Measurements from ENCODE around the gene NDUFAF3.

GRCh38 chr3:49026536-49026935, 4.6 kb downstream of the NDUFAF3 start:
- 0 out of 2 replicates have a peak, but pooled peaks have one; percentile 12 for TF ChIP-seq POLR2AphosphoS5 (IDR thresholded peaks at IDR 0.05; ENCODE audit: low read depth)
- TF ChIP-seq CTCF (conservative IDR thresholded peaks at IDR 0.05; ENCODE audit: low read depth in 2 of 2) = no peak
- TF ChIP-seq STAT1 (IDR thresholded peaks at IDR 0.05; ENCODE audit: unreplicated experiment) = no peak
- TF ChIP-seq REST (IDR thresholded peaks at IDR 0.05; ENCODE audit: unreplicated experiment) = no peak
- TF ChIP-seq ETS1 (IDR thresholded peaks at IDR 0.05) = no peak
- TF ChIP-seq EZH2 (IDR thresholded peaks at IDR 0.05; ENCODE audit: low read depth, unreplicated experiment) = no peak
- no peak for TF ChIP-seq CREB1 (CRISPR knock-in tag; IDR thresholded peaks at IDR 0.05; ENCODE audit: low read depth)
- no peak for TF ChIP-seq ZNF331 (CRISPR knock-in tag; IDR thresholded peaks at IDR 0.05; ENCODE audit: low read depth)
- TF ChIP-seq ZNF114 (CRISPR knock-in tag; IDR thresholded peaks at IDR 0.05) = no peak
- TF ChIP-seq EZH2phosphoT487 (IDR thresholded peaks at IDR 0.05; ENCODE audit: unreplicated experiment) = no peak
- TF ChIP-seq JUNB (IDR thresholded peaks at IDR 0.05; ENCODE audit: unreplicated experiment) = no peak
- no peak for TF ChIP-seq NANOG (IDR thresholded peaks at IDR 0.05; ENCODE audit: borderline replicate concordance)
